WTC11 (cell line): ENCODE data around the gene DOK3. TPM values are rescaled to one million over a fixed set of nuclear protein-coding genes. Genes with fewer than 3 reads are reported as not detected.

Experiments used
- ATAC-seq: fragments of 200-7000 bp; cut with Tn5 transposase; 2 replicates; pipeline ENCODE4 v1.10.0; 2021; ENCODE audit warnings: mild to moderate bottlenecking, moderate library complexity
- CTCF ChIA-PET: fragments of 300-600 bp; sonication (Branson Sonifier 250); formaldehyde crosslinking; loops from one replicate; lab custom pipeline; 2021; ENCODE audit warnings: antibody characterized with exemption; lab: Charles Lee
- POLR2A ChIA-PET: fragments of 350-600 bp; sonication (Branson Sonifier 250); formaldehyde crosslinking; loops from one replicate; lab custom pipeline; 2021; ENCODE audit warnings: antibody characterized with exemption; lab: Charles Lee
- DNase-seq: peaks from one replicate; pipeline ENCODE4 v3.0.0; 2021; ENCODE audit warnings: low spot score
- H3K27ac Mint-ChIP-seq: 2 replicates; pipeline ENCODE4 v1.8.0; 2021; ENCODE audit warnings: mixed read lengths
- H3K27me3 Mint-ChIP-seq: 2 replicates; pipeline ENCODE4 v1.8.0; 2021; ENCODE audit warnings: low read depth, mild to moderate bottlenecking, moderate library complexity, mixed read lengths
- H3K36me3 Mint-ChIP-seq: 2 replicates; pipeline ENCODE4 v1.8.0; 2021; ENCODE audit warnings: mixed read lengths
- H3K4me1 Mint-ChIP-seq: 2 replicates; pipeline ENCODE4 v1.8.0; 2022; ENCODE audit warnings: mixed read lengths
- H3K4me3 Mint-ChIP-seq: 2 replicates; pipeline ENCODE4 v1.8.0; 2021; ENCODE audit warnings: mild to moderate bottlenecking, moderate library complexity, mixed read lengths
- H3K9me3 Mint-ChIP-seq: 2 replicates; pipeline ENCODE4 v1.8.0; 2021; ENCODE audit warnings: mixed read lengths
- ARID4B ChIP-seq: sonication (generic); formaldehyde crosslinking; IDR thresholded peaks from 2 replicates; pipeline ENCODE4 v1.8.0; 2023; ENCODE audit warnings: missing genetic modification reagents, mild to moderate bottlenecking, borderline replicate concordance
- ATF3 ChIP-seq: sonication (generic); formaldehyde crosslinking; conservative IDR thresholded peaks from 2 replicates; pipeline ENCODE4 v1.8.1; 2022; ENCODE audit warnings: mild to moderate bottlenecking, missing genetic modification reagents
- CBFB ChIP-seq: sonication (generic); formaldehyde crosslinking; IDR thresholded peaks from 2 replicates; pipeline ENCODE4 v1.8.1; 2022; ENCODE audit warnings: mild to moderate bottlenecking, low read depth, missing genetic modification reagents
- CREM ChIP-seq: sonication (generic); formaldehyde crosslinking; IDR thresholded peaks from 2 replicates; pipeline ENCODE4 v1.8.1; 2022; ENCODE audit warnings: mild to moderate bottlenecking, missing genetic modification reagents, moderate library complexity
- ELF4 ChIP-seq: sonication (generic); formaldehyde crosslinking; IDR thresholded peaks from 2 replicates; pipeline ENCODE4 v1.8.1; 2022; ENCODE audit warnings: low read depth, mild to moderate bottlenecking, moderate library complexity, missing genetic modification reagents
- ERG ChIP-seq: fragments of 250-450 bp; sonication (Bioruptor Pico); IDR thresholded peaks from 2 replicates; pipeline ENCODE4 v1.8.0; 2021; ENCODE audit warnings: mild to moderate bottlenecking
- ETV6 ChIP-seq: sonication (generic); formaldehyde crosslinking; IDR thresholded peaks from 2 replicates; pipeline ENCODE4 v1.8.1; 2022; ENCODE audit warnings: mild to moderate bottlenecking, missing genetic modification reagents
- HMGA2 ChIP-seq: fragments of 250-450 bp; sonication (Bioruptor Pico); IDR thresholded peaks from 2 replicates; pipeline ENCODE4 v1.4.0; 2021; ENCODE audit warnings: mild to moderate bottlenecking, moderate library complexity
- IRF1 ChIP-seq: sonication (generic); formaldehyde crosslinking; IDR thresholded peaks from 2 replicates; pipeline ENCODE4 v1.8.0; 2023; ENCODE audit warnings: missing genetic modification reagents
- KAT7 ChIP-seq: sonication (generic); formaldehyde crosslinking; IDR thresholded peaks from 2 replicates; pipeline ENCODE4 v1.8.1; 2023; ENCODE audit warnings: missing genetic modification reagents, mild to moderate bottlenecking, borderline replicate concordance
- MXD4 ChIP-seq: fragments of 250-450 bp; sonication (Bioruptor Pico); IDR thresholded peaks from 2 replicates; pipeline ENCODE4 v1.8.0; 2021; ENCODE audit warnings: mild to moderate bottlenecking, moderate library complexity, borderline replicate concordance
- NFE2L1 ChIP-seq: sonication (generic); formaldehyde crosslinking; IDR thresholded peaks from 2 replicates; pipeline ENCODE4 v1.8.1; 2023; ENCODE audit warnings: missing genetic modification reagents
- NR2C2 ChIP-seq: sonication (generic); formaldehyde crosslinking; IDR thresholded peaks from 2 replicates; pipeline ENCODE4 v1.8.0; 2022; ENCODE audit warnings: mild to moderate bottlenecking, missing genetic modification reagents
- PRDM15 ChIP-seq: sonication (generic); formaldehyde crosslinking; IDR thresholded peaks from 2 replicates; pipeline ENCODE4 v1.8.0; 2022; ENCODE audit warnings: missing genetic modification reagents
- RORB ChIP-seq: fragments of 250-450 bp; sonication (Bioruptor Pico); IDR thresholded peaks from 2 replicates; pipeline ENCODE4 v1.9.0; 2021; ENCODE audit warnings: mild to moderate bottlenecking
- TEAD1 ChIP-seq: sonication (generic); formaldehyde crosslinking; IDR thresholded peaks from 2 replicates; pipeline ENCODE4 v1.8.0; 2022; ENCODE audit warnings: mild to moderate bottlenecking, missing genetic modification reagents
- TP53 ChIP-seq: sonication (generic); formaldehyde crosslinking; IDR thresholded peaks from 2 replicates; pipeline ENCODE4 v1.8.1; 2023; ENCODE audit warnings: mild to moderate bottlenecking, missing genetic modification reagents
- ZNF317 ChIP-seq: sonication (generic); formaldehyde crosslinking; IDR thresholded peaks from 2 replicates; pipeline ENCODE4 v1.8.1; 2023; ENCODE audit warnings: low read depth, mild to moderate bottlenecking, moderate library complexity, missing genetic modification reagents, borderline replicate concordance
- ZNF512 ChIP-seq: sonication (generic); formaldehyde crosslinking; IDR thresholded peaks from 2 replicates; pipeline ENCODE4 v1.8.1; 2022; ENCODE audit warnings: missing genetic modification reagents, borderline replicate concordance
- ZNF532 ChIP-seq: fragments of 250-450 bp; sonication (Bioruptor Pico); IDR thresholded peaks from 2 replicates; pipeline ENCODE4 v1.9.0; 2021; ENCODE audit warnings: mild to moderate bottlenecking, borderline replicate concordance
- total RNA-seq: library from RNA; stranded (reverse); gene quantifications from 3 replicates; pipeline ENCODE4 v1.2.3, GENCODE V29; 2021

DOK3 gene
- total RNA-seq, 1 experiment from 2014 or later: 9.9 TPM

GRCh38 chr5:177519463-177520235, 10.0 kb upstream of the DOK3 start:
- Mint-ChIP-seq H3K4me3 (no peak overlapping the region), H3K27me3 (peaks cover 4% of the 10 kb centered on the region; the same call in 1 of the 2 replicates)
- TF ChIP-seq TEAD1 (CRISPR knock-in tag) (no peak), CREM (no peak), TP53 (CRISPR knock-in tag) (no peak), MXD4 (CRISPR knock-in tag) (no peak), RORB (CRISPR knock-in tag) (no peak), ARID4B (CRISPR knock-in tag) (no peak), ATF3 (CRISPR knock-in tag) (no peak), ZNF317 (CRISPR knock-in tag) (no peak), NR2C2 (no peak), CBFB (no peak), HMGA2 (CRISPR knock-in tag) (no peak), ZNF532 (CRISPR knock-in tag) (no peak), KAT7 (CRISPR knock-in tag) (no peak), NFE2L1 (CRISPR knock-in tag) (no peak), ZNF512 (CRISPR knock-in tag) (no peak), PRDM15 (CRISPR knock-in tag) (no peak), ERG (CRISPR knock-in tag) (no peak), ELF4 (no peak), ETV6 (CRISPR knock-in tag) (no peak), IRF1 (CRISPR knock-in tag) (no peak)
- TF ChIP-seq, all 79 proteins: peak for 0
- ChIA-PET CTCF (interaction anchor here (1.1 to 1.4 kb wide), 3 partner anchors 8 to 24 kb away, joined by 3 to 4 read pairs (median 3); no protein-coding TSS in a partner anchor), POLR2A (no interaction called here)
- ATAC-seq (no peak), DNase-seq (no peak)
- peaks cover 47% of the 10 kb centered on the region for H3K36me3 Mint-ChIP-seq
- no peak overlapping the region for H3K27ac Mint-ChIP-seq
- H3K9me3 Mint-ChIP-seq: no peaks in the 10 kb centered on the region
- H3K4me1 Mint-ChIP-seq: peaks cover 14% of the 10 kb centered on the region
